HUES64 (cell line): ENCODE results near the gene NOTUM.

Experiments
- H3K27ac ChIP-seq: 2 replicates; pipeline ENCODE4 v1.7.0; 2013; ENCODE audit warnings: low read depth, low read length, inconsistent platforms
- H3K27me3 ChIP-seq: 2 replicates; pipeline ENCODE4 v1.6.1; 2013; ENCODE audit warnings: mild to moderate bottlenecking, low read length; ENCODE audit not compliant: insufficient read depth
- H3K36me3 ChIP-seq: 2 replicates; pipeline ENCODE4 v1.6.1; 2013; ENCODE audit warnings: mild to moderate bottlenecking, low read length; ENCODE audit not compliant: insufficient read depth
- H3K4me1 ChIP-seq: 2 replicates; pipeline ENCODE4 v1.6.1; 2013; ENCODE audit warnings: mild to moderate bottlenecking, low read length, moderate library complexity; ENCODE audit not compliant: insufficient read depth
- H3K4me3 ChIP-seq: 2 replicates; pipeline ENCODE4 v1.5.1; 2013; ENCODE audit warnings: mild to moderate bottlenecking, low read length, moderate library complexity
- H3K9ac ChIP-seq: 2 replicates; pipeline ENCODE4 v1.6.1; 2013; ENCODE audit warnings: mild to moderate bottlenecking, low read depth, low read length
- H3K9me3 ChIP-seq: 2 replicates; pipeline ENCODE4 v1.6.1; 2013; ENCODE audit warnings: low read depth, low read length; ENCODE audit not compliant: insufficient read depth
- WGBS: fragments of 150-250, 120-280 bp; methylation state at CpG from one replicate; pipeline ENCODE4 v1.1.7; 2013; ENCODE audit warnings: missing lambda C conversion rate; 5-methylcytosine and 5-hydroxymethylcytosine counted together

NOTUM gene

GRCh38 chr17:81930142-81931125 lies 30.6 kb downstream of the NOTUM start:
- no peak overlapping the region for H3K9ac ChIP-seq

GRCh38 chr17:81929253-81930141 lies 31.5 kb downstream of the NOTUM start:
- Histone ChIP-seq H3K4me1 (peaks cover 13% of the 10 kb centered on the region), H3K36me3 (peaks cover 13% of the 10 kb centered on the region; the same call in 1 of the 2 replicates), H3K4me3 (peak overlapping the region; percentile 65; the same call in 1 of the 2 replicates), H3K27me3 (peaks cover 16% of the 10 kb centered on the region), H3K9me3 (no peaks in the 10 kb centered on the region), H3K9ac (no peak overlapping the region), H3K27ac (no peak overlapping the region)
- WGBS = 86% methylated on average over 31 of the region's 31 CpGs

More at GRCh38 chr17:81930142-81931125, 30.6 kb downstream of the NOTUM start:
- Histone ChIP-seq H3K4me3 (no peak overlapping the region), H3K4me1 (peaks cover 6% of the 10 kb centered on the region; the same call in 1 of the 2 replicates), H3K36me3 (peaks cover 23% of the 10 kb centered on the region), H3K27me3 (peaks cover 16% of the 10 kb centered on the region), H3K27ac (no peak overlapping the region), H3K9me3 (no peaks in the 10 kb centered on the region)
- WGBS = 77% methylated on average over 20 of the region's 20 CpGs

GRCh38 chr17:81928544-81929252 lies 32.3 kb downstream of the NOTUM start:
- Histone ChIP-seq H3K4me1 (peaks cover 21% of the 10 kb centered on the region), H3K4me3 (peak overlapping the region; percentile 65), H3K27ac (no peak overlapping the region), H3K9me3 (no peaks in the 10 kb centered on the region), H3K27me3 (peaks cover 16% of the 10 kb centered on the region), H3K9ac (peak overlapping the region; percentile 66), H3K36me3 (peaks cover 7% of the 10 kb centered on the region; the same call in 1 of the 2 replicates)
- 22% methylated on average over 44 of the region's 44 CpGs for WGBS

GRCh38 chr17:81927653-81928543 lies 33.1 kb downstream of the NOTUM start, which contains the start of gene MAFG:
MAFG (minus strand) TSS chr17:81927735; CDS start chr17:81923185, 4,550 bp downstream.
- Histone ChIP-seq H3K9ac (peak within 1 kb of the TSS; percentile 74), H3K36me3 (peaks cover under 1% of the 10 kb centered on the region; the same call in 1 of the 2 replicates), H3K9me3 (no peaks in the 10 kb centered on the region), H3K4me3 (peak within 1 kb of the TSS; percentile 65), H3K27ac (peak within 1 kb of the TSS; percentile 84), H3K27me3 (peaks cover 16% of the 10 kb centered on the region), H3K4me1 (peaks cover 26% of the 10 kb centered on the region)
- under 1% methylated on average over 93 of the region's 98 CpGs for WGBS

- peak overlapping the region; percentile 84 for H3K27ac ChIP-seq
- H3K4me3 ChIP-seq = peak overlapping the region; percentile 65
Measured at GRCh38 chr17:81927152-81927652, 33.8 kb downstream of the NOTUM start.

GRCh38 chr17:81926451-81927151 lies 34.4 kb downstream of the NOTUM start:
- WGBS = 1% methylated on average over 46 of the region's 46 CpGs
- Histone ChIP-seq H3K4me1 (peaks cover 26% of the 10 kb centered on the region), H3K27ac (peak overlapping the region; percentile 84)

More at GRCh38 chr17:81927152-81927652, 33.8 kb downstream of the NOTUM start:
- peak overlapping the region; percentile 74 for H3K9ac ChIP-seq
- H3K9me3 ChIP-seq = no peaks in the 10 kb centered on the region
- H3K36me3 ChIP-seq = peaks cover 6% of the 10 kb centered on the region
- WGBS = under 1% methylated on average over 78 of the region's 78 CpGs
- H3K4me1 ChIP-seq = peaks cover 26% of the 10 kb centered on the region
- H3K27me3 ChIP-seq = peaks cover 16% of the 10 kb centered on the region

GRCh38 chr17:81925860-81926450 lies 35.0 kb downstream of the NOTUM start:
- Histone ChIP-seq H3K4me1 (peaks cover 26% of the 10 kb centered on the region), H3K9me3 (no peaks in the 10 kb centered on the region), H3K9ac (peak overlapping the region; percentile 74), H3K36me3 (peaks cover 19% of the 10 kb centered on the region), H3K27ac (peak overlapping the region; percentile 84; the same call in 1 of the 2 replicates), H3K4me3 (peak overlapping the region; percentile 65), H3K27me3 (peaks cover 16% of the 10 kb centered on the region)
- WGBS = 70% methylated on average over 9 of the region's 10 CpGs

More at GRCh38 chr17:81926451-81927151, 34.4 kb downstream of the NOTUM start:
- peak overlapping the region; percentile 65 for H3K4me3 ChIP-seq
- H3K27me3 ChIP-seq = peaks cover 16% of the 10 kb centered on the region
- H3K9me3 ChIP-seq = no peaks in the 10 kb centered on the region
- H3K9ac ChIP-seq = peak overlapping the region; percentile 74
- H3K36me3 ChIP-seq = peaks cover 12% of the 10 kb centered on the region

GRCh38 chr17:81924557-81925532 lies 36.1 kb downstream of the NOTUM start:
- peaks cover 16% of the 10 kb centered on the region for H3K27me3 ChIP-seq
- peak overlapping the region; percentile 42 for H3K4me3 ChIP-seq
- 48% methylated on average over 21 of the region's 21 CpGs for WGBS
- H3K4me1 ChIP-seq = peaks cover 26% of the 10 kb centered on the region
- peak overlapping the region; percentile 82 for H3K9ac ChIP-seq
- peaks cover 30% of the 10 kb centered on the region for H3K36me3 ChIP-seq
- peak overlapping the region; percentile 96 for H3K27ac ChIP-seq
- H3K9me3 ChIP-seq = no peaks in the 10 kb centered on the region
